ENCODE data around the gene CFC1B.
"Not testable (repeated sequence)": the region's sequence is repeated elsewhere in the genome, so short reads cannot be mapped to it uniquely, and the experiment has no call there.

DNA sequence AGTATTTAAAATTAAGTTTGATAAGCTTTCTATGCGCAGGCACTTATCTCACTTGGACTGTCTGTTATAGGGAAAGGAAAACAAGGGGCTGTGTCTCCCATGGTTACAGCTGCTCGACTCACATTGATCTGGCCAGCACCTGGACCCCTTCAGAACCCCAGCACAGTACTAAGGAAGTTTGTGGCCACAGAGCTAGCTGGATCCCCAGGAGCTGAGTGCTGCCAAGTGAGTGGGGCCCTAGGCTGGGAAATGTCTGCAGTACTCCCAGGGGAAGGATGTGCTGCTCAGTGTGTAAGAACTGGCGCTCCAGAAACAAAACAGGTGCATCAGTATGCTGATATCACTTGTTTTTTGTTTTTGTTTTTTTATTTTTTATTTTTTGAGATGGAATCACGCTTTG, 9.2 kb downstream of the CFC1B start:
- TF ChIP-seq, protein P1, sequence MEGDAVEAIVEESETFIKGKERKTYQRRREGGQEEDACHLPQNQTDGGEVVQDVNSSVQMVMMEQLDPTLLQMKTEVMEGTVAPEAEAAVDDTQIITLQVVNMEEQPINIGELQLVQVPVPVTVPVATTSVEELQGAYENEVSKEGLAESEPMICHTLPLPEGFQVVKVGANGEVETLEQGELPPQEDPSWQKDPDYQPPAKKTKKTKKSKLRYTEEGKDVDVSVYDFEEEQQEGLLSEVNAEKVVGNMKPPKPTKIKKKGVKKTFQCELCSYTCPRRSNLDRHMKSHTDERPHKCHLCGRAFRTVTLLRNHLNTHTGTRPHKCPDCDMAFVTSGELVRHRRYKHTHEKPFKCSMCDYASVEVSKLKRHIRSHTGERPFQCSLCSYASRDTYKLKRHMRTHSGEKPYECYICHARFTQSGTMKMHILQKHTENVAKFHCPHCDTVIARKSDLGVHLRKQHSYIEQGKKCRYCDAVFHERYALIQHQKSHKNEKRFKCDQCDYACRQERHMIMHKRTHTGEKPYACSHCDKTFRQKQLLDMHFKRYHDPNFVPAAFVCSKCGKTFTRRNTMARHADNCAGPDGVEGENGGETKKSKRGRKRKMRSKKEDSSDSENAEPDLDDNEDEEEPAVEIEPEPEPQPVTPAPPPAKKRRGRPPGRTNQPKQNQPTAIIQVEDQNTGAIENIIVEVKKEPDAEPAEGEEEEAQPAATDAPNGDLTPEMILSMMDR (IDR thresholded peaks at IDR 0.05) = not testable (repeated sequence)
- not testable (repeated sequence) for TF ChIP-seq POLR2A (IDR thresholded peaks at IDR 0.05; ENCODE audit: low read depth); POLR2AphosphoS5 (IDR thresholded peaks at IDR 0.05)
